ENCODE data around the gene TES.
A peak's percentile ranks its signal among the peaks of the same experiment; 100 is the strongest.
"Not testable (repeated sequence)": the region's sequence is repeated elsewhere in the genome, so short reads cannot be mapped to it uniquely, and the experiment has no call there.

TES gene

GRCh38 chr7:116210345-116211005 is at the start of gene TES:
Gene TES (plus strand): TSS chr7:116210539. CDS start chr7:116210708, 169 bp downstream.
- peak; percentile 56 for DNase-seq

DNA sequence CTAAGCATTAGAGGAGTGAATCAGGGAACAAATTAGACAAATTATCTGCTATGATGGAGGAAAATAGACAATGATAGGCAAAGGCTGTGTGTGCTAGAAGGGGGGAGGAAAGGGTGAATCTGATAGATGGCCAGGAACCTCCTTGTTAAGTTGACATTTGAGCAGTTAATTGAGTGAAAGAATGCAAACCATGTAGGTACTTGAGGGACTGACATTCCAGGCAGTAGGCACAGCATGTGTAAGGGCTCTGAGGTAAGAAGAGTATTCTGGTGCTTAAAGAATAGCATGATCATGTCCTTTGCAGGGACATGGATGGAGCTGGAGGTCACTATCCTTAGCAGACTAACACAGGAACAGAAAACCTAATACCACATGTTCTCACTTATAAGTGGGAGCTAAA is 48.6 kb upstream of the TES start:
- no peak for DNase-seq

DNA sequence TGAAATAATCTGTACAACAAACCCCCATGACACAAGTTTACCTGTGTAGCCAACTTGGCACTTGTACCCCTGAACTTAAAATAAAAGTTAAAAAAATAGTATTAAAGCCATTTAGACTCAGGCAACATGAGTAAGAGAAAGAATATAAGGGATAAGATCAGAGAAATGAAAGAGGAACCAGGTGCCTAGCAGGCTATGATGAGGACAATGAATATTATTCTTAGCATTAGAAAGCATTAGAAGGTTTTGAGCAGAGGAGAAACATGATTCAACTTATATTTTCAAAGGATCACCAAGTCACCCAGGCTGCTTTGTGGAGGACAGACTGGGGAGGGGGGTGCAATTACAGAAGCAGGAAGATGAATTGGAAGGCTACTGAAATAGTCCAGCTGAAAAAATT is 48.1 kb upstream of the TES start:
- no peak for DNase-seq

- no peak for DNase-seq
Measured at GRCh38 chr7:116162992-116163391, 47.3 kb upstream of the TES start.

GRCh38 chr7:116164552-116165306 is 45.6 kb upstream of the TES start:
- DNase-seq = no peak

DNA sequence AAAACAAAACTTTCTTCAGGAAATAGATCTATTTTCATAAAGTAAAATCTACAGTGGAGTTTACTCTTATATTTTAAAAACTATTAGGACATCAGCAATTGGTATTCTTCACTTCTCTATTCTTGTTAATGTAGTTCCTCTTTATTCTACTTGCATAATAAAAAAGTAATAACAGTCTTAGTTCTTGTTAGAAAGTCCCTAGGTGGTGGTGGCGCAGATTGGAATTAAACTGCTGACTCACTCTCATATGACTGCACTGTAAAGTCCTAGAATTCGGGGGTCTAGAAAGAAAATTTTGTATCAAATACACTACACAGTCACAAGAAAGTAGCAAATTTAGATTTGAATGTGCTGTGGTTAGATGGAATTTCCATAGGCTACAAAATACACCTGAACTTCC is 44.6 kb upstream of the TES start:
- DNase-seq = no peak

- no peak for DNase-seq
Measured at GRCh38 chr7:116166156-116166555, 44.2 kb upstream of the TES start.

DNA sequence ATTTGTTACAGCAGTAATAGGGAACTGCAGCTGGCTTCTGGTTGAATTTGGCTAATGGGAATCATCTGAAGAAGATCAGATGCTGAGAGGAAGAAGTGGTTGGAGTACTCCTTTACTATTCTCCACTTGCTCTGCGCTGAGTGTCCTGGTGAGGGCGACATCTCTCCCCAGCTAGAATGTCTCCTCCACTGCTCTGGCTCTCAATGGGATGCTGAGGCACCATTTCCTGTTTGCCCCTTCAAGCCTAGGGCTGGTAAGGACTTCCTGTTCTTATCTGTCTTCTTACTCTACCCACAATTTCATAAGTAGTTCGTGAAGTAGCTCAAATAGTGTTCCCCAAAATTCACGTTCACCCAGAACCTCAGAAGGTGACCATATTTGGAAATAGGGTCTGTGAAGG is 43.2 kb upstream of the TES start:
- DNase-seq = no peak

- no peak for DNase-seq
Measured at GRCh38 chr7:116169060-116169459, 41.3 kb upstream of the TES start.

DNA sequence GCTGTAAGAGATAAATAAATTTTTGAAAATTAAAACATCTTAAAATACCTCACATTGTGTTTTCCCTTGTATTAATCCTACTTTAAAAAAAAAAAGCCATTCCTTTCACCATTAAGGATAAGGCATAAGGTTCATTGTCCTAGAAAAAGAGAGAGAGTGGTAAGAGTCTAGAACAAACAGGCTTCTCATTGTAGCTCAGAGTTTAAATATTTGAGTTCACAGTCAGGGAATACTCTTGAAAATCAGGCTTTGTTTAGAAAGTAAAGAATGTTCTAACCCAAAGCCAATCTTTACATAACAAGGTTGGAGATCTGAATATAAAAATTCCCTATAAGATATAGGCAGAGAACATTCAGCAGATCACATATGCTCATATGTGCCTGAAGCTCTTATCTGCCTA is 40.2 kb upstream of the TES start:
- no peak for DNase-seq

GRCh38 chr7:116171094-116171493 is 39.2 kb upstream of the TES start:
- no peak for DNase-seq

DNA sequence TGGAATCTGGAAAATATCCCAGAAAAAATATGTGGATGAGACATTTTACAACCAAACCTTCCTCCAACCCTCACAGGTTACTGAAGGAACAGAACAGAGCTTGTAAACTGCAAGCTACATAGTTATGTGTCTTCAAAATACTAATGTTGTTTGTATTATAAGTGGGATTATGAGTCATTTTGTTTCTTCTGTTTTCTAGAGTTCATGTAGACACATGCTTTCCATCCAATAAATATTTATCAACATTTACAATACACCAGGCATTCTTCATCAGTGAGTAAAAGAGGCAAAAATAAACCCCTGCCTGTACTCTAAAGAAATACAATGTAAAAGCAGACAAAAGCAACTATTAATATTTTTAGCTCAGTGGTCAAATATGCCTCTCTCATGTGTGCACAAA is 38.0 kb upstream of the TES start:
- no peak for DNase-seq

GRCh38 chr7:116173051-116174028 is 37.0 kb upstream of the TES start:
- no peak for DNase-seq

DNA sequence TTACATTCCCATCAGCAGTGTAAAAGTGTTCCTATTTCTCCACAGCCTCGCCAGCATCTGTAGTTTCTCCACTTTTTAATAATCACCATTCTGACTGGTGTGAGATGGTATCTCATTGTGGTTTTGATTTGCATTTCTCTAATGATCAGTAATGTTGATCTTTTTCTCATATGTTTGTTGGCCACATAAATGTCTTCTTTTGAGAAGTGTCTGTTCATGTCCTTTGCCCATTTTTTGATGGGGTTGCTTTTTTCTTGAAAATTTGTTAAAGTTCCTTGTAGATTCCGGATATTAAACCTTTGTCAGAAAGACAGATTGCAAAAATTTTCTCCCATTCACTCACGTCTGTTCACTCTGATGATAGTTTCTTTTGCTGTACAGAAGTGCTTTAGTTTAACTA is 35.2 kb upstream of the TES start:
- DNase-seq = not testable (repeated sequence)

DNA sequence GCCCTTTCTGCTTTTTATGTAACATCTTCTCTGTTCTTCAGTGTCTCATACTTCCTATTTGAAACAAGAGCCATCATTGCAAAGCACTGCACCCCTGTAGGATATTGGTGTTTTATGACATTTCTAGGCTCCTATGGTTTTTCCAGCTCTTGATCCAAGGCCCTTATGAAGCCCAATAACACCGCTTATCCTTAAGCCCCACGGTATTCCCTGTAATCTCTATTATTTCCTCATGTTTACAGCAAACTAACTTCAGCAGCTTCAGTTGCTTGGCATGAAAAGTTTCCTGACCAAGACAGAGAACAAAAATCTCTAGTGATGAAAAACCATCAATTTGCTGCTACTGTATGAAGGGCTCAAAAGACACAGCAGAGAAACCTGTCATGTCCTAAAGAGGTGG is 34.1 kb upstream of the TES start:
- no peak for DNase-seq

DNA sequence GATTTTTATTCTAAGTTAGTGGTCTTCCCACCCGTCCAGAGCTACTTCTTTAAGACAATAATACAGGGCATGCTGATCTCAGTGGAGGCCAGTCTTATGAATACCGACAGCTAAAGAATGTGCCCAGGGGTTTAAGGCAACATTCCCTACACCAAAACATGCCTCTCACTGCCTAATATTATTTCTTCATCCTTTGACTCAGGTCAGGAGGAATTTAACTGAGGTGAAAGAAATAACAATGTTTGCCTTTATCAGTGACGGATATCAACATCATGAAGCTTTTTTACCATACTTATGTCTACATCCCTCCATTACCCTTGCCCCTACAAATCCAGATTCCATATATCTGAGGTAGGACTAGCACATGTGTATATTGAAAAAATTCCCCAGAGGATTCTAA is 33.3 kb upstream of the TES start:
- no peak for DNase-seq

DNA sequence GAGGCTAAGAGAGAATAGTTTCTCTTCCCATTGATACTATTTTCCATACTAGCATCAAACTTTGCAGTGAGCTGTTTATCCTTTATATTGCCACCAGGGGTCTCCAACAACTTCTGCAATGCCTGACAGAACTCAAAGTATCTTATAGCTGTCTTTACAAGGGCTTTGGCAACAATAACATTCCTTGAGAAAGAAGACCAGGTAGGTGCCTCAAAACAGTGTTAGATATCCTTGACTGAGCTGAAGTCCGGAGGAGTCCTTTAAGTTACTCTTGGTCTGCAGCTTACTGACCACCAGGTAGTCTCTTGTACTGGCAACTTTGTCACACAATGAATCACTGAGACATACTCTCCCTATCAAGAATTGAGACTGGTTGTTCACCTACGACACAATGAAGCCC is 30.0 kb upstream of the TES start:
- no peak for DNase-seq

DNA sequence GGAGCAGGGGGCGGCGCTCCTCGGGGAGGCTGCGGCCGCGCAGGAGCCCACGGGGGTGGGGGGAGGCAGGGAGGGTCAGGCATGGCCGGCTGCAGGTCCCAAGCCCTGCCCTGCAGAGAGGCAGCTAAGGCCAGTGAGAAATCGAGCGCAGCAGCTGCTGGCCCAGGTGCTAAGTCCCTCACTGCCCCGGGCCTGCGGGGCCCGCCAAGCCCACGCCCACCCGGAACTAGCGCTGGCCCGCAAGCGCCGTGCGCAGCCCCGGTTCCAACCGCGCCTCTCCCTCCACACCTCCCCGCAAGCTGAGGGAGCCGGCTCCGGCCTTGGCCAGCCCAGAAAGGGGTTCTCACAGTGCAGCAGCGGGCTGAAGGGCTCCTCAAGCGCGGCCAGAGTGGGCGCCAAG is 28.3 kb upstream of the TES start:
- no peak for DNase-seq

GRCh38 chr7:116185450-116185849 is 24.9 kb upstream of the TES start:
- DNase-seq = no peak

- no peak for DNase-seq
Measured at GRCh38 chr7:116185956-116186355, 24.4 kb upstream of the TES start.

DNA sequence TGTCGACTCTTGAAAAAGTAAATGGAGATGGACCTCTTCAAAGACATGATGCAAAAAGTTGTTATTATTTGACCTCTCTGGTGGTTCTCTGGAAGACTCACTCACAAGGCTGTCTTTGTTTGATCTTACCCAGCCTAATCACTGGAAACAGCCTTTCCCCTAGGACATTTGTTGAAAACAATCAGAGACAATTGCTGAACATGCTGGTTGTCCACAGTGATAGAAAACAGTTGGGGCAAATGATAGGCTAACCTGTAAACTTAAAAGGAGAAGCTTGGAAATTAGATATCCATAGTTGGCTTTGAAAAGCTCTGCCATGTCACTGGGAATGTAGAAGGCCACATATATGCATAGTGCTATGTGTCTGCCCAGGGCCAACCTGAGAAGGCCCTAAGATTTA is 22.9 kb upstream of the TES start:
- DNase-seq = no peak

DNA sequence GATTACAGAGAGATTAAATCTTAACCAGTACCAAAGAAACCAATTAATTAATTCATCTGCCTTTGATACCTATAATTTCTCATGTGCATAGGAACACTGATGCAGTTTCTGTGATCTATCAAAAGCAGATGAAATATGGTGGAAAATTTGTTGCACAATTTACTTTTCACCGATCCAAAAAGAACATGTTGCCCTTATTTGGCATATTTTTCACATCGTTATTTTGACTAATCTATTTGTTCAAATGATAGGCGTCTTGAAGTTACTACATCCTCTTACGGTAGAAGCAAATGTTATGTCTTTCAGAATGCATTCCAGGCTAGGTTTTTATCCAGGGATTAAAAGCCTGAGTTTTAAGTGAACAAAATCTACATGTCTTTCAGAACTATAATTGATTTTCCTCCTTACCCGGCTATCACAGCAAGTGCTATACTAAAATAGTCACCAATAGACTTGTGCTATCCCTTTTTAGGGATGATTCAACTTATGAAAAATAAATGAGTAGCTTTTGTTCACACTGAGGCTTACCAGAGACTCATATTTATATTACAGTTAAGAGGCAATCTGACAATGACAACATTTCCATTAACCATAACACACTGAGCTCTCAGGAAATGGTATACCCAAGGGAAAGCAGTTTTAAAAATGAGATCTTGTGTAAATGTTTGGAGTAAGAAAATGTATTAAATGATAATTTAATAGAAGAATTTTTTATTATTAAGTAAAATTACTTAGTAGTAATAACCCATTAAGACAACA is 16.8 kb upstream of the TES start:
- no peak for DNase-seq

DNA sequence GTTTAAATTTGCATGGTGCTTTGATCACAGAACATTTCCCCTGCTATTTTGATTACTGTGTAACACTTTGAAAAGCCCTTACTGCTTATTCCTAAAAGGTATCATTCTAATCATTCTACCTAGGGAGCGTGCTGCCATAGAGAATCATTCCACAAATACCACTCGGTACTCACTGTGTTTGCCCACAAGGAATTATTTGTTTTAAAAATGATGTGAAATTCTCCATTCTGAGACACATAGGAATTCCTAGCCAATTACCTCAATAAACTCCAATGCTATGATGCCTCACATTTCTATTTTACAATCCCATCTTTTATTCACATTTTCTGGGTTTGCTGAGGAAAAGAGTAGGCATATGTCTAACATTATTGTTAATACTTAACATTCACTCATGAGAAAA is 16.2 kb upstream of the TES start:
- DNase-seq = no peak

Measured in stimulated activated naive CD4-positive, alpha-beta T cell treated with Interleukin-2 at 50 U/mL for 16 hours (primary cell).